Activated T-helper 2 cell treated with anti-CD3 and anti-CD28 coated beads, Interferon-gamma antibody, Interleukin-2, Interleukin-4, amounts not matched to agents 10 μg/mL and 5 μg/mL and 100 μg/mL, durations not matched to agents 14 hours and 24 hours and 36 hours (primary cell): ENCODE measurements around the gene NOSTRIN. TPM values are rescaled to one million over a fixed set of nuclear protein-coding genes. Genes with fewer than 3 reads are reported as not detected.
"Not testable (repeated sequence)": the region's sequence is repeated elsewhere in the genome, so short reads cannot be mapped to it uniquely, and the experiment has no call there.

Source experiments
- DNase-seq: peaks from one replicate; pipeline ENCODE4 v3.0.0; 2021; ENCODE audit warnings: low spot score
- H3K27ac Mint-ChIP-seq: one replicate; pipeline ENCODE4 v1.8.0; 2021; ENCODE audit warnings: mixed read lengths
- H3K27me3 Mint-ChIP-seq: one replicate; pipeline ENCODE4 v1.8.0; 2021; ENCODE audit warnings: low read depth, mixed read lengths
- H3K36me3 Mint-ChIP-seq: one replicate; pipeline ENCODE4 v1.8.0; 2021; ENCODE audit warnings: low read depth, mixed read lengths
- H3K4me1 Mint-ChIP-seq: one replicate; pipeline ENCODE4 v1.8.0; 2021; ENCODE audit warnings: low read depth, mixed read lengths
- H3K4me3 Mint-ChIP-seq: one replicate; pipeline ENCODE4 v1.8.0; 2021; ENCODE audit warnings: low read depth, mild to moderate bottlenecking, moderate library complexity, mixed read lengths
- H3K9me3 Mint-ChIP-seq: one replicate; pipeline ENCODE4 v1.8.0; 2021; ENCODE audit warnings: mixed read lengths
- intact Hi-C: fragments of 100-400 bp; cut with micrococcal nuclease; formaldehyde crosslinking; loops from one replicate; pipeline ENCODE4 v1.15.1; 2023
- total RNA-seq: library from RNA; stranded (reverse); gene quantifications from 2 replicates; pipeline ENCODE4 v1.2.3, GENCODE V29; 2022

The NOSTRIN gene
- total RNA-seq, 1 donor from 2014 or later: not detected

DNA sequence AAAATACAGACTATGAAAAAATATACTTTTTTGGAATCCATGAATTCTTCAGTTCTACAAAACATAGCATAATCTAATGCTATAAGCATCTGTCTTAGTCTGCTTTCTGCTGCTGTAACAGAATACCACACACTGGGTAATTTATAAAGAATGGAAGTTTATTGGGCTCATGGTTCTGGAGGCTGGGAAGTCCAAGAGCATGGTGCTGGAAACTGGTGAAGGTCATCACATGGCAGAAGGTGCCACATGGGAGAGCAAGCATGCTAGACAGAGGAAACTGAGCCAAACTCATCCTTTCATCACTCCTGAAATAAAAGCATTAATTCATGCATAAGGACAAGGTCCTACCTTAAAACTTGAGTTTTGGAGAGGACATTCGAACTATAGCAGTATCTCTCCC, 26.6 kb upstream of the NOSTRIN start:
- peaks cover 3% of the 10 kb centered on the region for H3K36me3 Mint-ChIP-seq
- no peak for DNase-seq
- intact Hi-C loops: no loop called here
- no peaks in the 10 kb centered on the region for H3K9me3 Mint-ChIP-seq
- H3K27ac Mint-ChIP-seq: no peak overlapping the region
- H3K4me3 Mint-ChIP-seq: no peak overlapping the region
- H3K27me3 Mint-ChIP-seq: no peaks in the 10 kb centered on the region
- no peaks in the 10 kb centered on the region for H3K4me1 Mint-ChIP-seq

DNA sequence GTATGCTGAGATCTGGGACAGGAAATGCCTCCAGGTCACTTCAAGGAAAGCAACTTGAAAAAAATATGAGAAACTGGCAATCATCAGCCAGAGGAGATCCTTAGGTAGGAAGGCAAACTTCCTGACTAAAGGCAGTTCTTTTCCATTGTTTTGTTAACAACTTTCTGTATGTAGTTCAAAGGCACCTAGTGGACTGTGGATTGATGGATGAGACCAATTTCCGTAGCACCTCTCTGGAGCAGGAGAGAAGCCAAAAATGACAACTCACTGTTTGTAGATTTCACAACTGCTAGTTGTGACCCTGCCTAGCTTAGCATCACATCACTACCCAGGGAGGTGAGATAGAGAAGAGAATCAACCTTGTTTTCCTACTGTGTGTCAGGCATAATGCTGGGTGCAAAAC, 21.8 kb upstream of the NOSTRIN start:
- no peak overlapping the region for H3K4me3 Mint-ChIP-seq
- no peaks in the 10 kb centered on the region for H3K4me1 Mint-ChIP-seq
- H3K9me3 Mint-ChIP-seq: no peaks in the 10 kb centered on the region
- DNase-seq: no peak
- peaks cover 3% of the 10 kb centered on the region for H3K27me3 Mint-ChIP-seq
- intact Hi-C loops: no loop called here
- H3K27ac Mint-ChIP-seq: no peak overlapping the region
- no peaks in the 10 kb centered on the region for H3K36me3 Mint-ChIP-seq

DNA sequence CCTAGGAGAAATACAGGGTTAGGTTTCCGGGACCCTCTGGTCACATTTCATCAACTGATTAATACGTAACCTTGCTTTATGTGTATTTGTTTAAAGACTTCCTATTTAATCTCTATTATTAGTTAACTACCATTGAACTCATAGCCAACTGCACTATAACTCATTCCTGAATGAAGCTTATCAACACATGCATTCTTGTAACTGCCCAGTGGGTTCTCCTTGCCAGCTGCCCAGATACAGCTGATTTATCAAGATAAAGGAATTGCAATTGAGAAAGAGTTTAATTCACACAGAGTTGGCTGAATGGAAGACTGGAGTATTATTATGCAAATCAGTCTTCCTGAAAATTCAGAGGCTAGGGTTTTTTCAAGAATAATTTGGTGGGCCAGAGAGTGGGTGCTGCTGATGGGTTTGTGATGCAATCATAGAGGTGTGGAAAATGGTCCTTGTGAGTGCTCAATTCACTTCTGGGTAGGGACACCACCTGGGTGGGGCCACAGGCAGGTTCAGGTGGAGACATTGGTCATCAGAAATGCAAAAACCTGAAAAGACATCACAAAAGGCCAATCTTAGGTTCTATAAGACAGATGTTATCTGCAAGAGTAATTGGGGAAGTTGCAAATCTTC, 21.1 kb upstream of the NOSTRIN start:
- intact Hi-C loops: no loop called here

DNA sequence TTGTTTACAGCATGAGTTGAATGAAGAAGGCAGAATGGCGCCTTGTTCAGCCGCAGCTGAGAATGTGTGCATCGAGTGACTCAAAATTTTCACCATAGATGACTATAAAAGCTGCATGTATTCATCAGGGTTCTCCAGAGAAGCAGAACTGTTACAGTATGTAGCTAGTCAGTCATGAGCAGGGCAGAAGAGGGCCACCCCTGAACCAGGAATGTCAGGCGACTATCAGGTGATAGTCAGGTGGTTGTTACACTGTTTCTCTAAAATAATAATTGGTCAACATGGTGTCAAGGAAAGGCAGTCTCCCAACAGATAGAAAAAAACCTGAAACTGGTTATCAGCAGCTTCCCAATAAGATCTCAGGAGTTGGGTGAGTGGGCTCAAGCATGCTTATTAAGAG, 20.2 kb upstream of the NOSTRIN start:
- no peak overlapping the region for H3K27ac Mint-ChIP-seq
- peaks cover 3% of the 10 kb centered on the region for H3K27me3 Mint-ChIP-seq
- no peak overlapping the region for H3K4me3 Mint-ChIP-seq
- H3K4me1 Mint-ChIP-seq: no peaks in the 10 kb centered on the region
- intact Hi-C loops: no loop called here
- no peaks in the 10 kb centered on the region for H3K9me3 Mint-ChIP-seq
- H3K36me3 Mint-ChIP-seq: no peaks in the 10 kb centered on the region
- DNase-seq: no peak

More for the DNA sequence above, 21.1 kb upstream of the NOSTRIN start:
- no peaks in the 10 kb centered on the region for H3K36me3 Mint-ChIP-seq
- no peaks in the 10 kb centered on the region for H3K4me1 Mint-ChIP-seq
- peaks cover 3% of the 10 kb centered on the region for H3K27me3 Mint-ChIP-seq
- no peak overlapping the region for H3K4me3 Mint-ChIP-seq
- no peak for DNase-seq
- no peak overlapping the region for H3K27ac Mint-ChIP-seq
- H3K9me3 Mint-ChIP-seq: no peaks in the 10 kb centered on the region

DNA sequence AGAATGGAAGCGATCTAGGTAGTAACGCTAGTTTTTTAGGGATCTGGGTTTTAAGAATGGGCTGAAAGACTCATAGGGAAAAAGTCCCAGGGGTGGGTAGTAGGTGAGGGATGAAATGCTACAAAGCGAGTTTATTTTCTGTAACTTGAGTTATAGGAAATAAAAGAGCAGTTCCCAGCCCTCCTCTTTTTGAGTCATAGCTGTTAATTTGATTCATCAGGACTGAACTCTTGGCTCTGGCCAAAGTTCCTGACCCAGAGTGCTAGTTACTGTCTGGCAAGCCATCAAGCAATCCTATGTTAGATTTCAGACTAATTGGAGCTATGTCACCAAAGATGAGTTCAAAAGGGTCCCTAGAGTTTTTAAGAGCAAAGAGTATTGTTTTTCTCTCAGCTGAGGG, 17.4 kb upstream of the NOSTRIN start:
- intact Hi-C loops: no loop called here
- Mint-ChIP-seq H3K4me1 (no peaks in the 10 kb centered on the region), H3K27me3 (peaks cover 5% of the 10 kb centered on the region), H3K9me3 (no peaks in the 10 kb centered on the region), H3K4me3 (no peak overlapping the region), H3K36me3 (no peaks in the 10 kb centered on the region), H3K27ac (no peak overlapping the region)
- DNase-seq: no peak

DNA sequence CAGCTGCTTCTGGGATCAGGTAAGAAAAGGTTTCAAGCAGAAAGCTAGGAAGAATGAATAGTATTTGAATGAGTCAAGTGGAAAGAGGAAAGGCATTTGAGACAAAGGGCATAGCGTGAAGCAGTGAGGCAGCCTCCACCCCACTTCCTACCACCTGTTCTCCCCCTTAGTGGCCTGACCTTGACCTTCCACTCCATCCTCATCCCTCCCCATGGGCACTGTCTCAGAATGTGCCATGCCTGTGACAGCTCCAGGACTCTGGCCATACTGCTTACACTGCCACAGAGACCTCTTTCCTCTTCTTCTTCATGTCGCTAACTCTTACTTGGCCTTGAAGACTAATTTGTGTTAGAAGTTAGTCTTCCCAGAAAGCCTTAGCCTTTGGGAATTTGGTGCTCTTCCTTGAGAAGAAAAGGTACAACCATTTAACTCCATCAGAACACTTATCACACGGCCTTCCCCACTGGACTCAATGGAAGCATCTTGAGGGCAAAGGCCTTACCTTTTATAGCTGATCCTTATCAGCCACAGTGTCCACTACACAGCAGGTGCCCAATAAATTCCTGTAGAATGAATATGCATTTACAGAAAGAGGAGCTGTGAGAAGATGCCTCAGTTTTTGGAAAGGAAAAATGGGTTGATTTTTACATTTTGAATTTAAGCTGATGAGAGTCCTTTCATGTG, 15.2 kb upstream of the NOSTRIN start:
- Mint-ChIP-seq H3K36me3 (no peaks in the 10 kb centered on the region), H3K27ac (no peak overlapping the region), H3K4me3 (no peak overlapping the region), H3K4me1 (no peaks in the 10 kb centered on the region), H3K9me3 (peaks cover 4% of the 10 kb centered on the region), H3K27me3 (peaks cover 5% of the 10 kb centered on the region)
- intact Hi-C loops: no loop called here
- DNase-seq: no peak

DNA sequence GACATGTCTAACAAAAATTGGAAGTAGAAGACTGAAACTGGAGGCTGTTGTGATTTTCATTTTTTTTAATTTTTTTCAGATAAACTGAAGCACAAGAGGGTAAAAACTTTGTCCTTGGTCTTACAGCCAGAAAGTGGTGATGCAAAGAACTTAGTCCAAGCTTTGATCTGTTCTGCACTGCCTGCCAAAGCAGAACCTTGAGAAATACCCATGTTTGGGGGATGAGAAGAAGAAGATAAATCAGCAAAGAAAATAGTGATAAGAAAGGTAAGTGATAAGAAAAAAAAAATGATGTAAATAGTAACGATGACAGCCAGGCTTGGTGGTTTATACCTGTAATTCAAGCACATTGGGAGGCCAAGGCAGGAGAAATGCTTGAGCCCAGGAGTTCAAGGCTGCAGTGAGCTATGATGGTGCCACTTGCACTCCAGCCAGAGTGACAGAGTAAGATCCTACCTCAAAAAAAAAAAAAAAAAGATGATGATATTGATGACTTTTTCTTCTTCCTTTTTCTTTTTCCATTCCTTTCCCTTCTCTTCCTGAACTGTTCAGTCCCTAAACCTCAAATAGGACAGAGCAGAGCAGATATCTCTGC, 14.6 kb upstream of the NOSTRIN start:
- Mint-ChIP-seq H3K4me1 (no peaks in the 10 kb centered on the region), H3K36me3 (no peaks in the 10 kb centered on the region), H3K9me3 (peaks cover 4% of the 10 kb centered on the region), H3K27ac (no peak overlapping the region), H3K4me3 (no peak overlapping the region), H3K27me3 (peaks cover 5% of the 10 kb centered on the region)
- no peak for DNase-seq
- intact Hi-C loops: no loop called here

DNA sequence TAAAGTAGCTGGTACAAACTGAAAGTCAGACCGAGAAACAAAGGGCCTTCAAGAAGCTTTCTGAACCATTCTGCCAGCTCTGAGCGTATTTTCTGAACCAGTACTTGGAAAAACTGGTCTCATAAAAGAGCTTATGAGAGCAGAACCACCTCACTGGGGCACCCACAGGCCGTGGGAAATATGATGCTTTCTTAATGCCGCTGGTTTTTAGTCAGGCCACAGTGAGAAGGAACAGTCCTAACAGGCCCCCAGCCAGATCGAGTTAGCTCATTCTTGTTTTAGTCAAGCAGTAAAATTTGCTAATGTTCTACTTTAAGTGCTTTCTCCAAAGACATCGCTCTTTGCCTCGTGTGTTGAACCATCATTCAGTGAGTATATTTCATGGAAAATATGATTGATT, 12.7 kb upstream of the NOSTRIN start:
- Mint-ChIP-seq H3K9me3 (peaks cover 4% of the 10 kb centered on the region), H3K27ac (no peak overlapping the region), H3K27me3 (peaks cover 5% of the 10 kb centered on the region), H3K4me1 (no peaks in the 10 kb centered on the region), H3K36me3 (no peaks in the 10 kb centered on the region), H3K4me3 (no peak overlapping the region)
- DNase-seq: no peak
- intact Hi-C loops: no loop called here

DNA sequence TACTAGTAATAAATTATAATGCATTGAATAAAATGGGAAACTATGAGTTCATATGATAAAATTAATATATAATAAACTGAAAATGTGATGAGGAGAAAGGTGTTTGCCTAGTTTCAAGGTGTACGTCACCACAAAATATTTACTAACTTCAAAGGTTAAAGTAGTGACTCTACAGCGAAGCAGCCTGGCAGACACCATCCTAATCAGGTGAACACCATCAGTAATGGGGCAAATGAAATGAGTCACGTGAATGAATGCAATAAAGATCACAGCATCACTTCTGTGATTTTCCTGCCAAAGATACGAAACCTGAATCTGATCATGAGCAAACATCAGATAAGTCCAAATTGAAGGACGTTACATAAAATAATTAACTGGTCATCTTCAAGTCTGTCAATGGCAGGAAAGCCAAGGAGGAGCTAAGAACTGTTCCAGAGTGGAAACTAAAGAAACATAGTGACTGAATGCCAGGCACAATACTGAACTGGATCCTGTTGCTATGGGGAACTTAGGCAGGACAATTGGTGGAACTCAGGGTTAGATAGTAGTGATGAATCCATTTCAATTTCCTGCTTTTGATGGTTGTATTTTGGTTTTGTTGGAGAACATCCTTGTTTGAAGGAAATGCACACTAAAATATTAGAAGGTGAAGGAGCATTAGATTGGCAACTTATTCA, 12.1 kb upstream of the NOSTRIN start:
- Mint-ChIP-seq H3K9me3 (peaks cover 4% of the 10 kb centered on the region), H3K4me1 (no peaks in the 10 kb centered on the region)

DNA sequence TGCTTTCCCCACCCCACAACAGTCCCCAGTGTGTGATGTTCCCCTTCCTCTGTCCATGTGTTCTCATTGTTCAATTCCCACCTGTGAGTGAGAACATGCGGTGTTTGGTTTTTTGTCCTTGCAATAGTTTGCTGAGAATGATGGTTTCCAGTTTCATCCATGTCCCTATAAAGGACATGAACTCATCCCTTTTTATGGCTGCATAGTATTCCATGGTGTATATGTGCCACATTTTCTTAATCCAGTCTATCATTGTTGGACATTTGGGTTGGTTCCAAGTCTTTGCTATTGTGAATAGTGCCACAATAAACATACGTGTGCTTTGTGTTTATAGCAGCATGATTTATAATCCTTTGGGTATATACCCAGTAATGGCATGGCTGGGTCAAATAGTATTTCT, 11.3 kb upstream of the NOSTRIN start:
- H3K27me3 Mint-ChIP-seq, H3K4me3 Mint-ChIP-seq, DNase-seq, intact Hi-C loops, H3K27ac Mint-ChIP-seq, H3K36me3 Mint-ChIP-seq, H3K4me1 Mint-ChIP-seq, H3K9me3 Mint-ChIP-seq: not testable (repeated sequence)

More for the DNA sequence above, 12.1 kb upstream of the NOSTRIN start:
- intact Hi-C loops: no loop called here
- no peak overlapping the region for H3K4me3 Mint-ChIP-seq
- peaks cover 4% of the 10 kb centered on the region for H3K27me3 Mint-ChIP-seq
- H3K36me3 Mint-ChIP-seq: no peaks in the 10 kb centered on the region
- DNase-seq: no peak
- no peak overlapping the region for H3K27ac Mint-ChIP-seq

DNA sequence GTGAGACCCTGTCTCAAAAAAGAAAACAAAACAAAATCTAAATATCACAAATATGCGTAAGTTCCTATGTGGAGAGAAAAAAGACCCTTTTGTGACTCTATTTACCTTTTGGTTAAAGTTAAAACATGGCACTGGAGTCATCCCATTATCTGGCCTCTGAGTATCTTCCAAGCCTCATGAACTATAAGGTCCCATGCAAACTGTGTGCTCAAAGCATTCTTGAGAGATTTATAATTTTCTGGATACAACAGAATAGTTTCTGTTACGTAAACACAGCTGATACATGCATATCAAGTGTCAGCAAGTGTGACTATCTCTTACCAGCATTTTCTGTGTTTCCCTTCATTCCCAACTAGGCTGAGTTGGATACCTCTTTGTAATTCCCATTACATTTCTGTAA, 8.8 kb upstream of the NOSTRIN start:
- no peaks in the 10 kb centered on the region for H3K4me1 Mint-ChIP-seq
- no peak overlapping the region for H3K4me3 Mint-ChIP-seq
- H3K36me3 Mint-ChIP-seq: no peaks in the 10 kb centered on the region
- H3K27ac Mint-ChIP-seq: no peak overlapping the region
- peaks cover 4% of the 10 kb centered on the region for H3K9me3 Mint-ChIP-seq
- H3K27me3 Mint-ChIP-seq: peaks cover 3% of the 10 kb centered on the region
- no peak for DNase-seq
- intact Hi-C loops: no loop called here

DNA sequence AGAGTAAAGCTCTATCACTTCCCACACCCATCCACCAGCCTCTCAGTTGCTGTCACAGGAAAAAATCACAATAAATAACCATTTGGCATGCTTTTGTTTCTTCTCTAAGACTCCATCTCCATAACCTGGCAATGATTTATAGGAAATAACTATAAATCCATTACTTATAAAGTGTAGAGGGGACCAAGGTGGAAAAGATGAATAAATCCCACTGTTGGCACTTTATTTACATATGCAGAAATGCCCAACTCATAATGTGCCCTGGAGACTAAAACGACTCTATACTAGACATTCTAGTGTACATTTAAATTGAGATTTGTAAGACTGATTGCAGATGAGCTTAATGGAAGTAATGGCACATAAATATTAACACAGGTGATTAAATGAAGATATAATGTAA, 7.5 kb upstream of the NOSTRIN start:
- H3K4me3 Mint-ChIP-seq: no peak overlapping the region
- DNase-seq: no peak
- no peaks in the 10 kb centered on the region for H3K4me1 Mint-ChIP-seq
- H3K27ac Mint-ChIP-seq: no peak overlapping the region
- H3K9me3 Mint-ChIP-seq: peaks cover 4% of the 10 kb centered on the region
- intact Hi-C loops: no loop called here
- H3K36me3 Mint-ChIP-seq: no peaks in the 10 kb centered on the region
- H3K27me3 Mint-ChIP-seq: peaks cover 3% of the 10 kb centered on the region

DNA sequence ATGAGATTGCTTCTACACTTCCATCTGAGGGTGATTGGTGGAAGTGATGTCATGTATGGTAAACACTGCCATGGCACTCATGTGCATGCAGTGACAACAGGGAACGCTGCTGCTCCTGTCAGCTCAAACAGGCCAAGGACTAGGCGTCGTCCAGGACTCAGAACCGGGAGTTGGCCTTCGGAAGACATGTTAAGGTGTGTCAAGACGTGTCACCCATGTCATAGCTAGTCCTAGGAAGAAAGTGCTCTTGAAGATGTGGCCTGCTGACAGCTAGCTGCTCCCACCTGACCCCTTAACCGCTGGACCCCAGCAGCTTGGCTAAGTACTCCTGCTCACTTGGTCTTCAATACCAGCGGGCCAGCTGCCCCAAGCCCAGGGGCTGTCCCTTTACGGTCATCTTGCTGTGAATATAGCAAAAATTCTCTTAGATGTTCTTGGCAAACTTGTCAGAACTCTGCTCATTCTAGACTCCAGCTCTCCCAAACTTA, 6.3 kb upstream of the NOSTRIN start:
- H3K27me3 Mint-ChIP-seq: peaks cover 3% of the 10 kb centered on the region
- H3K36me3 Mint-ChIP-seq: no peaks in the 10 kb centered on the region
- H3K9me3 Mint-ChIP-seq: no peaks in the 10 kb centered on the region
- no peaks in the 10 kb centered on the region for H3K4me1 Mint-ChIP-seq
- H3K4me3 Mint-ChIP-seq: no peak overlapping the region
- H3K27ac Mint-ChIP-seq: no peak overlapping the region
- intact Hi-C loops: no loop called here
- no peak for DNase-seq
